GM18873 (cell line): ENCODE results near the gene CDH4.

Experiments
- ATAC-seq: cut with Tn5 transposase; IDR thresholded peaks from one replicate; pipeline ENCODE4 v1.9.1; 2021; ENCODE audit warnings: mild to moderate bottlenecking, moderate library complexity, moderate number of reproducible peaks; ENCODE audit not compliant: unreplicated experiment, low FRiP score

CDH4 gene

GRCh38 chr20:61799928-61800327, 547.9 kb downstream of the CDH4 start:
- ATAC-seq = no peak

- no peak for ATAC-seq
Observed at GRCh38 chr20:61800359-61801064, 548.5 kb downstream of the CDH4 start.

- no peak for ATAC-seq
Observed at GRCh38 chr20:61801065-61801360, 549.0 kb downstream of the CDH4 start.

- ATAC-seq = no peak
Observed at GRCh38 chr20:61801428-61801827, 549.4 kb downstream of the CDH4 start.

- no peak for ATAC-seq
Observed at GRCh38 chr20:61801857-61802442, 549.9 kb downstream of the CDH4 start.

- no peak for ATAC-seq
Observed at GRCh38 chr20:61802721-61803311, 550.8 kb downstream of the CDH4 start.

GRCh38 chr20:61803416-61803914, 551.4 kb downstream of the CDH4 start:
- no peak for ATAC-seq

- ATAC-seq = no peak
Observed at GRCh38 chr20:61803915-61804751, 552.1 kb downstream of the CDH4 start.

- no peak for ATAC-seq
Observed at GRCh38 chr20:61804752-61805295, 552.8 kb downstream of the CDH4 start.

- no peak for ATAC-seq
Observed at GRCh38 chr20:61805365-61805764, 553.3 kb downstream of the CDH4 start.

GRCh38 chr20:61805781-61806180, 553.7 kb downstream of the CDH4 start:
- ATAC-seq = no peak

- no peak for ATAC-seq
Observed at GRCh38 chr20:61806314-61806713, 554.3 kb downstream of the CDH4 start.

GRCh38 chr20:61806995-61807394, 554.9 kb downstream of the CDH4 start:
- ATAC-seq = no peak

GRCh38 chr20:61807471-61808160, 555.6 kb downstream of the CDH4 start:
- ATAC-seq = no peak

GRCh38 chr20:61808447-61808846, 556.4 kb downstream of the CDH4 start:
- ATAC-seq = no peak

GRCh38 chr20:61809006-61809770, 557.1 kb downstream of the CDH4 start:
- ATAC-seq = no peak

GRCh38 chr20:61810066-61810737, 558.1 kb downstream of the CDH4 start:
- ATAC-seq = no peak

GRCh38 chr20:61810738-61811135, 558.7 kb downstream of the CDH4 start:
- ATAC-seq = no peak

- ATAC-seq = no peak
Observed at GRCh38 chr20:61811166-61811565, 559.1 kb downstream of the CDH4 start.
